MM.1S (cell line): ENCODE data around the gene CAPN9.
"Not testable (repeated sequence)": the region's sequence is repeated elsewhere in the genome, so short reads cannot be mapped to it uniquely, and the experiment has no call there.

Source experiments
- DNase-seq: peaks from one replicate; pipeline ENCODE4 v3.0.0-alpha.2; 2015
- H2AFZ ChIP-seq: fragments of 300-600 bp; sonication (generic); 2 replicates; pipeline ENCODE4 v1.6.0; 2016; ENCODE audit warnings: antibody characterized with exemption, low read length
- H3F3A ChIP-seq: fragments of 300-600 bp; sonication (generic); 2 replicates; pipeline ENCODE4 v1.6.1; 2016; ENCODE audit warnings: mild to moderate bottlenecking, antibody characterized with exemption, low read length, moderate library complexity, mixed read lengths; ENCODE audit not compliant: insufficient read depth
- H3K27ac ChIP-seq: fragments of 300-600 bp; sonication (generic); 2 replicates; pipeline ENCODE4 v1.5.1; 2016; ENCODE audit warnings: mild to moderate bottlenecking, low read length
- H3K27me3 ChIP-seq: fragments of 300-600 bp; sonication (generic); replicated peaks from 2 replicates; pipeline ENCODE4 v1.6.0; 2016; ENCODE audit warnings: low read length; ENCODE audit not compliant: insufficient read depth
- H3K36me3 ChIP-seq: fragments of 300-600 bp; sonication (generic); replicated peaks from 2 replicates; pipeline ENCODE4 v1.6.1; 2016; ENCODE audit warnings: mild to moderate bottlenecking, low read length, mixed read lengths; ENCODE audit not compliant: insufficient read depth
- H3K4me1 ChIP-seq: fragments of 300-600 bp; sonication (generic); 2 replicates; pipeline ENCODE4 v1.6.1; 2016; ENCODE audit warnings: low read length, mixed read lengths
- H3K4me2 ChIP-seq: fragments of 300-600 bp; sonication (generic); 2 replicates; pipeline ENCODE4 v1.6.0; 2016; ENCODE audit warnings: low read depth, low read length
- H3K4me3 ChIP-seq: fragments of 300-600 bp; sonication (generic); 2 replicates; pipeline ENCODE4 v1.5.1; 2016; ENCODE audit warnings: low read length, mixed read lengths
- H3K79me2 ChIP-seq: fragments of 300-600 bp; sonication (generic); 2 replicates; pipeline ENCODE4 v1.6.1; 2016; ENCODE audit warnings: mixed run types, low read length, mixed read lengths
- H3K9ac ChIP-seq: fragments of 300-600 bp; sonication (generic); 2 replicates; pipeline ENCODE4 v1.6.1; 2016; ENCODE audit warnings: low read length, mixed read lengths
- H3K9me2 ChIP-seq: fragments of 300-600 bp; sonication (generic); replicated peaks from 2 replicates; pipeline ENCODE4 v1.6.1; 2016; ENCODE audit warnings: mild to moderate bottlenecking, low read length, mixed read lengths; ENCODE audit not compliant: insufficient read depth
- H3K9me3 ChIP-seq: fragments of 300-600 bp; sonication (generic); replicated peaks from 2 replicates; pipeline ENCODE4 v1.6.1; 2016; ENCODE audit warnings: mild to moderate bottlenecking, low read length, mixed read lengths; ENCODE audit not compliant: insufficient read depth
- H4K20me1 ChIP-seq: fragments of 300-600 bp; sonication (generic); 2 replicates; pipeline ENCODE4 v1.6.1; 2016; ENCODE audit warnings: mild to moderate bottlenecking, low read length, moderate library complexity, mixed read lengths; ENCODE audit not compliant: insufficient read depth
- EZH2 ChIP-seq: fragments of 300-600 bp; sonication (generic); optimal IDR thresholded peaks from 2 replicates; pipeline ENCODE3; 2017; ENCODE audit warnings: low read depth, mild to moderate bottlenecking, antibody characterized with exemption, low read length, mixed read lengths
- EZH2phosphoT487 ChIP-seq: fragments of 300-600 bp; sonication (generic); IDR thresholded peaks from 2 replicates; pipeline ENCODE4 v1.6.1; 2018; ENCODE audit warnings: antibody characterized with exemption, low read length
- TF ChIP-seq, protein P1 (sequence below): fragments of 300-600 bp; sonication (generic); IDR thresholded peaks from 2 replicates; pipeline ENCODE4 v1.5.1; 2016; ENCODE audit warnings: antibody characterized with exemption, low read length, mixed read lengths

Gene CAPN9

DNA sequence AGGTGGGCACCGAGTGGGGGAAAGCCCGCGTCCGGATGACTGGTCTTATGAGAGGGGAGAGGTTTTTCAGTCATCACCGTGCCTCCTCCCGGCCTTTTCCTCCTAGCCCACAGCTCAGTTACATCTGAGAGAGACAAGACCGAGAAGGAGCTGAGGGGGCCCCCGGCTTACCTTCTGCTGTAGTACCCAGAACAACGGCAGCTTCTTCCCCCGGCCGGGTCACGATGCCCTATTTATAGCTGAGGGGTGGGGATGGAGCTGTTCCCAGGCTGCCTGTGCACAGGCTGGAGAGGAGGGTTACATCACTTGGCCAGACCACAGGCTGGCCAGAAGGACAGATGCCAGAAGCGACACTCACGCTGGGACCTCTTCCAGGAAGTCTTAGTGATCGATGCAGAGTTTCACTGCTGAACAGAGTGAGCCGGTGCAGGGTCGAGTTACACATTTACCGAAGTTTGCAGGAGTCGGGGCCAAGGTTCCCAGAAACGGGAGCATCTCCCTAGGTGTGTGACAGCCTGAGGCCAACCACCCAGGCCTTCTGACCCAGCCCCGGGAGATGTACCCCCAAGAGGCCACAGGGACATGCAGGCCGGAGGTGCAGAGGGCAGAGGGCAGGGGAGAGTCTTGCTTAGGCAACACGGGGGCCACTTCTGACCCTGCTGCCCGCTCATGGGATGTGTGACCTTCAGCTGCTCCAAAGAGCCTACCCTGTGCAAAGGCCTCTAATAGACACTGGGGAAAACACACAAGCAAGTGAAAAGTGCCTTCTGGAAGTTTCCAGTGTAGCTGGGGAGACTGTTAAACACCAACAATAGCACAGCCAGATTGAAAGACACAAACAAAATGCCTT is 33.0 kb upstream of the CAPN9 start, which contains the start of gene AGT:
TSS of gene AGT (minus strand) at position 208 of the 850 bp plus-strand sequence. CDS start 3,299 bp downstream, outside the sequence.
- TF ChIP-seq EZH2, result no peak
- TF ChIP-seq, protein P1, sequence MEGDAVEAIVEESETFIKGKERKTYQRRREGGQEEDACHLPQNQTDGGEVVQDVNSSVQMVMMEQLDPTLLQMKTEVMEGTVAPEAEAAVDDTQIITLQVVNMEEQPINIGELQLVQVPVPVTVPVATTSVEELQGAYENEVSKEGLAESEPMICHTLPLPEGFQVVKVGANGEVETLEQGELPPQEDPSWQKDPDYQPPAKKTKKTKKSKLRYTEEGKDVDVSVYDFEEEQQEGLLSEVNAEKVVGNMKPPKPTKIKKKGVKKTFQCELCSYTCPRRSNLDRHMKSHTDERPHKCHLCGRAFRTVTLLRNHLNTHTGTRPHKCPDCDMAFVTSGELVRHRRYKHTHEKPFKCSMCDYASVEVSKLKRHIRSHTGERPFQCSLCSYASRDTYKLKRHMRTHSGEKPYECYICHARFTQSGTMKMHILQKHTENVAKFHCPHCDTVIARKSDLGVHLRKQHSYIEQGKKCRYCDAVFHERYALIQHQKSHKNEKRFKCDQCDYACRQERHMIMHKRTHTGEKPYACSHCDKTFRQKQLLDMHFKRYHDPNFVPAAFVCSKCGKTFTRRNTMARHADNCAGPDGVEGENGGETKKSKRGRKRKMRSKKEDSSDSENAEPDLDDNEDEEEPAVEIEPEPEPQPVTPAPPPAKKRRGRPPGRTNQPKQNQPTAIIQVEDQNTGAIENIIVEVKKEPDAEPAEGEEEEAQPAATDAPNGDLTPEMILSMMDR, result no peak
- TF ChIP-seq EZH2phosphoT487, result no peak
- Histone ChIP-seq H4K20me1 (no peaks in the 10 kb centered on the region), H2AFZ (no peak within 1 kb of the TSS), H3K27me3 (no peaks in the 10 kb centered on the region), H3K4me2 (no peak within 1 kb of the TSS), H3K9ac (no peak within 1 kb of the TSS), H3K4me1 (no peaks in the 10 kb centered on the region), H3F3A (no peaks in the 10 kb centered on the region), H3K36me3 (no peaks in the 10 kb centered on the region), H3K4me3 (no peak within 1 kb of the TSS), H3K79me2 (no peaks in the 10 kb centered on the region), H3K27ac (no peak within 1 kb of the TSS), H3K9me3 (no peaks in the 10 kb centered on the region), H3K9me2 (no peaks in the 10 kb centered on the region)
- no peak for DNase-seq

DNA sequence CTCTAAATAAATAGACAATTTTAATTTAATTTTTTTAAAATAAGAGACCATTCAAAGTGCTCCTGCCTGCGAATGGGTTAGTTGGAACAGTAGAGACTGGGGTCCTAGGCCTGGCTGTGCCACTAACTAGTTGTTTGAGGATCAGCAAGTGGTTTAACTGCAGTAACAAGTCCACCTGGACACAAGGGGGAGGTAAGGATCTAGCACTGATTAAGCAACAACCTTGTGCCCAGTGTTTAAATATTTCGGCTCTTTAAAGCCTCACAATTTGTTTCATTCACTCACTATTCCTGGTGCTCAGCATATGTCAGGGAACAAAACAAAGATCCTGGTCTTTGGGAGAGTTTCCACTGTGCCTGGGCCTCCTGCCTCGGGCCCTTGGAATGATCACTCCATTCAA is 31.7 kb upstream of the CAPN9 start:
- no peaks in the 10 kb centered on the region for H3K4me1 ChIP-seq
- H3K36me3 ChIP-seq, result no peaks in the 10 kb centered on the region
- H3K9me2 ChIP-seq, result no peaks in the 10 kb centered on the region
- no peaks in the 10 kb centered on the region for H3K9me3 ChIP-seq
- no peak overlapping the region for H3K4me2 ChIP-seq
- DNase-seq, result no peak
- no peaks in the 10 kb centered on the region for H4K20me1 ChIP-seq
- no peaks in the 10 kb centered on the region for H3K27me3 ChIP-seq
- TF ChIP-seq, protein P1, result no peak
- TF ChIP-seq EZH2 (no peak), EZH2phosphoT487 (no peak)
- no peak overlapping the region for H3K4me3 ChIP-seq
- H3K9ac ChIP-seq, result no peak overlapping the region
- H3F3A ChIP-seq, result no peaks in the 10 kb centered on the region
- no peak overlapping the region for H3K27ac ChIP-seq
- no peak overlapping the region for H2AFZ ChIP-seq
- no peaks in the 10 kb centered on the region for H3K79me2 ChIP-seq

DNA sequence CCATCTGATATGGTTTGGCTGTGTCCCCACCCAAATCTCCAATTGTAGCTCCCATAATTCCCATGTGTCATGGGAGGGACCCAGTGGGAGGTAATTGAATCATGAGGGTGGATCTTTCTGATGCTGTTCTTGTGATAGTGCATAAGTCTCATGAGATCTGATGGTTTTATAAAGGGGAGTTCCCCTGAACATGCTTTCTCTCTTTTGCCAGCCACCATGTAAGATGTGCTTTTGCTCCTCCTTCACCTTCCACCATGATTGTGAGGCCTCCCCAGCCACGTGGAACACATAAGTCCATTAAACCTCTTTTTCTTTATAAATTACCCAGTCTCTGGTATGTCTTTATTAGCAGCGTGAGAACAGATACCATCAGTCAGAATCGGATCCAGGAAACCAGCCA is 30.7 kb upstream of the CAPN9 start:
- not testable (repeated sequence) for H3K4me3 ChIP-seq, H3K36me3 ChIP-seq, H4K20me1 ChIP-seq, DNase-seq, H3K27me3 ChIP-seq, H3F3A ChIP-seq, H3K27ac ChIP-seq, H3K4me1 ChIP-seq, H3K9ac ChIP-seq, H3K4me2 ChIP-seq, H3K9me3 ChIP-seq, H3K9me2 ChIP-seq, H2AFZ ChIP-seq, H3K79me2 ChIP-seq

DNA sequence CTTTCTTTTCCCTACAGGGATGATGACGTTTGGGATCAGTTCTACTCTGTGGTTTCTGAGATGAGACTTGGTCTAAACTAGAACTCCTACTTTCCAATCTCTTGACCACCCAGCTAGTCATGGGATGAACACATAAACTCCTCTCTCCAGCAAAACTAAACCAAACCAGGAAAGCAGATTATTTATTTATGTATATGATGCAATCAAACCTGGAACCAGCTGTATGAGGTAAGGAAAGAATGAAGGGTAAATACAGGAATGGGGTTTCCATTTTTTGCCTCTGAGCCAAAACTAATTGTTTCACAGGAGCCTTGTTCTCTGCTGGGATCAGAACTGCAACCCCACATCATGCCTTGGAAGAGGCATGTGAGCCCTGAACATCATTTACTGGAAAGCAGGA is 29.9 kb upstream of the CAPN9 start:
- DNase-seq, result no peak
- no peaks in the 10 kb centered on the region for H4K20me1 ChIP-seq
- H3K4me1 ChIP-seq, result no peaks in the 10 kb centered on the region
- H3K9ac ChIP-seq, result no peak overlapping the region
- H3F3A ChIP-seq, result no peaks in the 10 kb centered on the region
- no peak overlapping the region for H3K27ac ChIP-seq
- H3K4me3 ChIP-seq, result no peak overlapping the region
- no peak overlapping the region for H2AFZ ChIP-seq
- no peaks in the 10 kb centered on the region for H3K9me3 ChIP-seq
- H3K27me3 ChIP-seq, result no peaks in the 10 kb centered on the region
- TF ChIP-seq EZH2phosphoT487 (no peak), EZH2 (no peak)
- TF ChIP-seq, protein P1, result no peak
- no peak overlapping the region for H3K4me2 ChIP-seq
- no peaks in the 10 kb centered on the region for H3K79me2 ChIP-seq
- no peaks in the 10 kb centered on the region for H3K36me3 ChIP-seq
- no peaks in the 10 kb centered on the region for H3K9me2 ChIP-seq

GRCh38 chr1:230721849-230722522 is 25.2 kb upstream of the CAPN9 start:
- H3K4me3 ChIP-seq, H3K9me2 ChIP-seq, H3K27me3 ChIP-seq, H2AFZ ChIP-seq, H3K79me2 ChIP-seq, H3K4me1 ChIP-seq, DNase-seq, H3K4me2 ChIP-seq, H3K27ac ChIP-seq, H3F3A ChIP-seq, H3K36me3 ChIP-seq, H3K9ac ChIP-seq, H3K9me3 ChIP-seq, H4K20me1 ChIP-seq: not testable (repeated sequence)
